Measurements from ENCODE around the gene TPD52L3. TPM values are rescaled to one million over a fixed set of nuclear protein-coding genes. Genes with fewer than 3 reads are reported as not detected.

TPD52L3 gene
- not detected in 2 replicates for total RNA-seq (2014; rRNA removed; shearing (Covaris generic))
- polyA plus RNA-seq (2014; cell fraction: nucleus; rRNA removed), result not detected in 2 replicates

- DNase-seq (ENCODE audit: extremely low read depth, low read depth), result no peak
Observed at GRCh38 chr9:6328103-6328502, at the start of gene TPD52L3. Gene TPD52L3 (plus strand): TSS chr9:6328375. CDS start chr9:6328596, 221 bp downstream.

GRCh38 chr9:6301858-6302257, 26.3 kb upstream of the TPD52L3 start:
- DNase-seq (ENCODE audit: extremely low read depth, low read depth), result no peak

- DNase-seq (ENCODE audit: extremely low read depth, low read depth), result no peak
Observed at GRCh38 chr9:6302417-6302816, 25.8 kb upstream of the TPD52L3 start.

- no peak for DNase-seq (ENCODE audit: extremely low read depth, low read depth)
Observed at GRCh38 chr9:6304232-6304631, 23.9 kb upstream of the TPD52L3 start.

- DNase-seq (ENCODE audit: extremely low read depth, low read depth), result peak; percentile 46
Observed at GRCh38 chr9:6305954-6306563, 22.1 kb upstream of the TPD52L3 start.

GRCh38 chr9:6307551-6308096, 20.6 kb upstream of the TPD52L3 start:
- no peak for DNase-seq (ENCODE audit: extremely low read depth, low read depth)

GRCh38 chr9:6330958-6331634, 2.9 kb downstream of the TPD52L3 start:
- no peak for DNase-seq (ENCODE audit: extremely low read depth, low read depth)

- no peak for DNase-seq (ENCODE audit: extremely low read depth, low read depth)
Observed at GRCh38 chr9:6334305-6334704, 6.1 kb downstream of the TPD52L3 start.

- no peak for DNase-seq (ENCODE audit: extremely low read depth, low read depth)
Observed at GRCh38 chr9:6348766-6349165, 20.6 kb downstream of the TPD52L3 start.

- DNase-seq (ENCODE audit: extremely low read depth, low read depth), result no peak
Observed at GRCh38 chr9:6351737-6352136, 23.6 kb downstream of the TPD52L3 start.

- DNase-seq (ENCODE audit: extremely low read depth, low read depth), result peak; percentile 38
Observed at GRCh38 chr9:6354072-6354686, 26.0 kb downstream of the TPD52L3 start.

- DNase-seq (ENCODE audit: extremely low read depth, low read depth), result no peak
Observed at GRCh38 chr9:6355728-6356127, 27.6 kb downstream of the TPD52L3 start.

- no peak for DNase-seq (ENCODE audit: extremely low read depth, low read depth)
Observed at GRCh38 chr9:6356441-6356840, 28.3 kb downstream of the TPD52L3 start.

GRCh38 chr9:6356904-6357303, 28.7 kb downstream of the TPD52L3 start:
- DNase-seq (ENCODE audit: extremely low read depth, low read depth), result no peak

- DNase-seq (ENCODE audit: extremely low read depth, low read depth), result no peak
Observed at GRCh38 chr9:6367128-6367890, 39.1 kb downstream of the TPD52L3 start.

GRCh38 chr9:6368831-6369230, 40.7 kb downstream of the TPD52L3 start:
- no peak for DNase-seq (ENCODE audit: extremely low read depth, low read depth)

Other genes with a start within 250 kb of the TPD52L3 start
- gene IL33, start 112.6 kb upstream of the TPD52L3 start, total RNA-seq (2014; rRNA removed; shearing (Covaris generic)), result not detected in 2 replicates
- 43.5 and 45.8 TPM in 2 replicates for gene UHRF2, start 84.8 kb downstream of the TPD52L3 start, total RNA-seq (2014; rRNA removed; shearing (Covaris generic))